ENCODE data around the gene SLC30A10.
"Not testable (repeated sequence)": the region's sequence is repeated elsewhere in the genome, so short reads cannot be mapped to it uniquely, and the experiment has no call there.

- not testable (repeated sequence) for TF ChIP-seq CTCF (IDR thresholded peaks at IDR 0.05; ENCODE audit: low read depth, low read length); EZH2phosphoT487 (IDR thresholded peaks at IDR 0.05; ENCODE audit: low read depth)
These were observed 5.4 kb upstream of the SLC30A10 start for GRCh38 chr1:219933763-219934162.

All from OCI-LY3 (cell line).